Measurements from ENCODE around the gene ROCK1.

GRCh38 chr18:20963027-20963426, 148.6 kb downstream of the ROCK1 start:
- TF ChIP-seq CTCF (IDR thresholded peaks at IDR 0.05) (no peak), REST (IDR thresholded peaks at IDR 0.05; ENCODE audit: insufficient read depth in 1 of 2, low read depth in 2 of 2, low read length in 1 of 2) (no peak), SIN3A (IDR thresholded peaks at IDR 0.05; ENCODE audit: borderline replicate concordance, insufficient read depth, low read depth, low read length) (no peak), POLR2AphosphoS5 (IDR thresholded peaks at IDR 0.05; ENCODE audit: low read depth, low read length) (no peak)

All from Panc1 (cell line).